HEK293 (cell line): ENCODE results near the gene C9orf43.

ENCODE experiments used
- CTCF ChIA-PET: fragments of 350-600 bp; formaldehyde crosslinking; extraction: SDS; loops from one replicate; lab custom pipeline; 2021; ENCODE audit warnings: antibody characterized with exemption; lab: Yijun Ruan, JAX
- POLR2A ChIA-PET: fragments of 300-600 bp; formaldehyde crosslinking; extraction: SDS; loops from one replicate; lab custom pipeline; 2020; ENCODE audit warnings: antibody characterized with exemption, inconsistent platforms; lab: Yijun Ruan, JAX
- H3K27ac ChIP-seq: fragments of 200-500 bp; sonication (Bioruptor generic); 2 replicates; pipeline ENCODE4 v1.5.1; 2014; ENCODE audit warnings: low read depth, low read length, control low read depth, inconsistent platforms; ENCODE audit errors: extremely low read depth
- H3K36me3 ChIP-seq, 2 experiments: fragments of 200-500 bp in 1 of 2; sonication (Bioruptor generic) in 1 of 2; 1 replicate in 1 of 2; 2 replicates in 1 of 2; pipeline ENCODE4 v1.5.1; 2014 to 2017; ENCODE audit warnings: inconsistent platforms in 2 of 2, low read length in 2 of 2; ENCODE audit not compliant: control insufficient read depth in 2 of 2, insufficient read depth in 1 of 2
- H3K4me1 ChIP-seq: fragments of 200-500 bp; sonication (Bioruptor generic); 2 replicates; pipeline ENCODE4 v1.5.1; 2014; ENCODE audit warnings: mild to moderate bottlenecking, low read length, inconsistent platforms; ENCODE audit not compliant: control insufficient read depth, insufficient read depth
- H3K4me3 ChIP-seq: 2 replicates; pipeline ENCODE4 v1.5.1; 2011; ENCODE audit warnings: low read depth, mild to moderate bottlenecking, control low read depth, low read length, moderate library complexity
- H3K9me3 ChIP-seq: fragments of 200-500 bp; sonication (Bioruptor generic); 2 replicates; pipeline ENCODE4 v1.5.1; 2014; ENCODE audit warnings: low read depth, low read length, inconsistent platforms; ENCODE audit not compliant: control insufficient read depth, insufficient read depth
- HIC1 ChIP-seq: fragments of 450-650 bp; formaldehyde crosslinking; IDR thresholded peaks from 2 replicates; pipeline ENCODE4 v1.5.1; 2016; ENCODE audit warnings: missing biosample characterization, missing genetic modification characterization
- PRDM10 ChIP-seq: fragments of 450-650 bp; formaldehyde crosslinking; IDR thresholded peaks from 2 replicates; pipeline ENCODE4 v1.5.1; 2016; ENCODE audit warnings: missing biosample characterization, missing genetic modification characterization
- REST ChIP-seq: fragments of 450-650 bp; formaldehyde crosslinking; IDR thresholded peaks from 2 replicates; pipeline ENCODE4 v1.5.1; 2016; ENCODE audit warnings: missing biosample characterization, missing genetic modification characterization
- SP3 ChIP-seq: fragments of 450-650 bp; formaldehyde crosslinking; IDR thresholded peaks from 2 replicates; pipeline ENCODE4 v1.5.1; 2016; ENCODE audit warnings: missing biosample characterization, missing genetic modification characterization
- WT1 ChIP-seq: fragments of 450-650 bp; formaldehyde crosslinking; IDR thresholded peaks from 2 replicates; pipeline ENCODE4 v1.5.1; 2016; ENCODE audit warnings: missing biosample characterization, missing genetic modification characterization
- ZBTB21 ChIP-seq: fragments of 450-650 bp; formaldehyde crosslinking; IDR thresholded peaks from 2 replicates; pipeline ENCODE4 v1.5.1; 2017; ENCODE audit warnings: missing biosample characterization, missing genetic modification characterization
- ZNF121 ChIP-seq: fragments of 450-650 bp; formaldehyde crosslinking; IDR thresholded peaks from 2 replicates; pipeline ENCODE4 v1.5.1; 2016; ENCODE audit warnings: missing biosample characterization, missing genetic modification characterization
- ZNF223 ChIP-seq: fragments of 450-650 bp; formaldehyde crosslinking; IDR thresholded peaks from 2 replicates; pipeline ENCODE4 v1.5.1; 2016; ENCODE audit warnings: missing biosample characterization, missing genetic modification characterization
- ZNF248 ChIP-seq: fragments of 450-650 bp; formaldehyde crosslinking; IDR thresholded peaks from 2 replicates; pipeline ENCODE4 v1.5.1; 2017; ENCODE audit warnings: missing biosample characterization, missing genetic modification characterization
- ZNF324 ChIP-seq: fragments of 450-650 bp; formaldehyde crosslinking; IDR thresholded peaks from 2 replicates; pipeline ENCODE4 v1.5.1; 2016; ENCODE audit warnings: missing biosample characterization, missing genetic modification characterization
- ZNF362 ChIP-seq: fragments of 450-650 bp; formaldehyde crosslinking; IDR thresholded peaks from 2 replicates; pipeline ENCODE4 v1.5.1; 2016; ENCODE audit warnings: missing biosample characterization, missing genetic modification characterization
- ZNF37A ChIP-seq: fragments of 450-650 bp; IDR thresholded peaks from 2 replicates; pipeline ENCODE4 v1.5.1; 2018; ENCODE audit warnings: missing biosample characterization, missing genetic modification characterization
- ZNF488 ChIP-seq: fragments of 450-650 bp; formaldehyde crosslinking; IDR thresholded peaks from 2 replicates; pipeline ENCODE4 v1.5.1; 2016; ENCODE audit warnings: missing biosample characterization, missing genetic modification characterization
- ZNF501 ChIP-seq: fragments of 450-650 bp; formaldehyde crosslinking; IDR thresholded peaks from 2 replicates; pipeline ENCODE4 v1.5.1; 2016; ENCODE audit warnings: missing biosample characterization, missing genetic modification characterization
- ZNF571 ChIP-seq: fragments of 450-650 bp; formaldehyde crosslinking; IDR thresholded peaks from 2 replicates; pipeline ENCODE4 v1.5.0; 2017; ENCODE audit warnings: missing biosample characterization, missing genetic modification characterization
- ZNF585B ChIP-seq: fragments of 450-650 bp; formaldehyde crosslinking; IDR thresholded peaks from 2 replicates; pipeline ENCODE4 v1.5.1; 2016; ENCODE audit warnings: missing biosample characterization, missing genetic modification characterization
- ZNF645 ChIP-seq: fragments of 450-650 bp; formaldehyde crosslinking; IDR thresholded peaks from 2 replicates; pipeline ENCODE4; 2016; ENCODE audit warnings: missing biosample characterization, missing genetic modification characterization
- ZNF660 ChIP-seq: fragments of 450-650 bp; IDR thresholded peaks from 2 replicates; pipeline ENCODE4 v1.5.1; 2018; ENCODE audit warnings: missing biosample characterization, mild to moderate bottlenecking, missing genetic modification characterization
- ZNF747 ChIP-seq: fragments of 450-650 bp; formaldehyde crosslinking; IDR thresholded peaks from 2 replicates; pipeline ENCODE4 v1.5.1; 2016; ENCODE audit warnings: missing biosample characterization, missing genetic modification characterization

The C9orf43 gene

GRCh38 chr9:113477058-113477457 lies 66.5 kb downstream of the C9orf43 start:
- TF ChIP-seq ZNF248 (tag by site-specific recombination) (no peak), ZNF571 (tag by site-specific recombination) (no peak), ZNF362 (tag by site-specific recombination) (no peak), HIC1 (tag by site-specific recombination) (no peak), REST (no peak), SP3 (tag by site-specific recombination) (no peak), ZNF501 (no peak), ZNF223 (tag by site-specific recombination) (no peak), ZNF37A (tag by site-specific recombination) (no peak), PRDM10 (tag by site-specific recombination) (no peak), ZNF585B (tag by site-specific recombination) (no peak), ZBTB21 (tag by site-specific recombination) (no peak), ZNF747 (tag by site-specific recombination) (no peak)
- Histone ChIP-seq H3K36me3 (no peaks in the 10 kb centered on the region), H3K9me3 (no peaks in the 10 kb centered on the region), H3K4me1 (no peaks in the 10 kb centered on the region), H3K27ac (no peak overlapping the region), H3K4me3 (no peak overlapping the region)
- ChIA-PET POLR2A (no interaction called here), CTCF (interaction anchor here (0.8 to 1.6 kb wide), 2 partner anchors 31 to 181 kb away, joined by 3 read pairs; no protein-coding TSS in a partner anchor)

GRCh38 chr9:113477661-113478060 lies 67.1 kb downstream of the C9orf43 start:
- ChIA-PET CTCF (interaction anchor here (0.6 to 1.6 kb wide), 3 partner anchors 32 to 180 kb away, joined by 3 read pairs; no protein-coding TSS in a partner anchor), POLR2A (no interaction called here)
- no peaks in the 10 kb centered on the region for H3K4me1 ChIP-seq
- TF ChIP-seq ZNF645 (no peak), WT1 (tag by site-specific recombination) (no peak), ZNF488 (tag by site-specific recombination) (no peak), ZNF324 (tag by site-specific recombination) (no peak), ZNF121 (no peak), ZNF660 (tag by site-specific recombination) (no peak)
- TF ChIP-seq, all 188 proteins: peak for 0
- no peak overlapping the region for H3K27ac ChIP-seq
- no peaks in the 10 kb centered on the region for H3K9me3 ChIP-seq
- no peak overlapping the region for H3K4me3 ChIP-seq
- no peaks in the 10 kb centered on the region for H3K36me3 ChIP-seq
